Heart right ventricle (tissue), 16 donors: ENCODE measurements around the gene C5orf58. TPM values are rescaled to one million over a fixed set of nuclear protein-coding genes. Genes with fewer than 3 reads are reported as not detected.

Source experiments
- ATAC-seq, 8 donors: fragments of 200-7000 bp; cut with Tn5 transposase; one replicate each; pipeline ENCODE4 v1.9.1; 2020; ENCODE audit warnings: mild to moderate bottlenecking in 8 of 8, moderate library complexity in 8 of 8, moderate number of reproducible peaks in 1 of 8
- DNase-seq, 2 donors: peaks; one replicate each; pipeline ENCODE4 v3.0.0-alpha.2; 2020
- H3K27ac ChIP-seq, 10 donors: fragments of 200-600 bp; sonication (generic) in 2 of 10; one replicate each; pipeline versions ENCODE4 v1.5.0 to v1.8.0; 2020 to 2022; ENCODE audit warnings: mild to moderate bottlenecking in 3 of 10
- H3K27me3 ChIP-seq, 7 donors: fragments of 200-600 bp; one replicate each; pipeline ENCODE4 v1.8.0; 2021 to 2022; ENCODE audit warnings: mild to moderate bottlenecking in 2 of 7
- H3K36me3 ChIP-seq, 9 donors: fragments of 200-600 bp; sonication (generic) in 1 of 9; one replicate each; pipeline versions ENCODE4 v1.5.0 to v1.8.0; 2020 to 2022; ENCODE audit warnings: mild to moderate bottlenecking in 2 of 9
- H3K4me1 ChIP-seq, 9 donors: fragments of 200-600 bp; sonication (generic) in 1 of 9; one replicate each; pipeline versions ENCODE4 v1.5.0 to v1.8.0; 2020 to 2022; ENCODE audit warnings: mild to moderate bottlenecking in 4 of 9
- H3K4me3 ChIP-seq, 10 donors: fragments of 200-600 bp; sonication (generic) in 2 of 10; one replicate each; pipeline versions ENCODE4 v1.5.0 to v1.8.0; 2020 to 2022; ENCODE audit warnings: mild to moderate bottlenecking in 7 of 10, moderate library complexity in 2 of 10
- H3K9me3 ChIP-seq, 11 donors: fragments of 200-600 bp in 10 of 11; sonication (generic) in 2 of 11; one replicate each; pipeline versions ENCODE4 v1.5.0 to v1.8.0; 2013 to 2022; ENCODE audit warnings: mild to moderate bottlenecking in 2 of 11, control low read depth in 1 of 11, moderate library complexity in 1 of 11
- WGBS, 2 donors: extraction: QIAGEN DNeasy Blood & Tissue Kit; methylation state at CpG; one replicate each; pipeline ENCODE4 v1.1.7; 2013; ENCODE audit warnings: inconsistent platforms in 1 of 2; 5-methylcytosine and 5-hydroxymethylcytosine counted together
- intact Hi-C, 10 donors: fragments of 100-400 bp; cut with DNase I; formaldehyde crosslinking; loops; one replicate each; pipeline versions ENCODE4 v1.11.1 to v1.14.2; 2022
- polyA plus RNA-seq, 2 donors: library from polyadenylated mRNA; stranded (reverse); fragments of 200-250 nt; gene quantifications; one replicate each; pipeline ENCODE4 v1.2.3, GENCODE V29; 2013
- total RNA-seq, 10 donors: library from RNA; stranded (reverse); fragmentation: NEBNext Ultra II Directional in 3 of 10; extraction: Animal tissue kit (Norgen Biotek cat#: 25700) in 3 of 10; gene quantifications; one replicate each; pipeline versions ENCODE4 v1.2.1 to v1.2.4, GENCODE V29; 2021 to 2023
- TF ChIP-seq, protein P1 (sequence below), 9 donors: fragments of 200-600 bp; sonication (generic) in 2 of 9; IDR thresholded peaks; one replicate each; pipeline versions ENCODE4 v1.5.0 to v1.8.0; 2021 to 2022; ENCODE audit warnings: antibody characterized with exemption in 9 of 9, mild to moderate bottlenecking in 5 of 9, moderate library complexity in 1 of 9
- donor health status: Arrhythmogenic right ventricular cardiomyopathy.
- donor health status: ischemic (EF 13 %, LVEDD 7.1; RV severe dilation, severe dysfunction).
- donor health status: healthy with polysubstance abuse.
- donor health status: DM: no; HTN: yes; CAD: no.
- donor health status: DM: no; HTN: no; CAD: no.
- donor health status: ischemic (EF 25% LVEDD 6.9; RV normal size, moderate dysfunction).
- donor health status: ischemic (EF 25% LVEDD 5.7; RV mildly dilated, moderate dysfunction).
- donor health status: healthy.
- donor health status: DM: yes; HTN: yes; CAD: no.
- donor health status: Ischemic cardiomyopathy.
- donor health status: ischemic (EF 35%, LVEDD 5.7; RV mildly dilated, moderate dysfunction).
- donor health status: nonischemic (EF 11% LVEDD 7.7; RV severe dilation, severe dysfunction).
- donor health status: DM: yes; HTN: yes; CAD: no.
- donor health status: PGD.
- donor health status: ischemic (EF 29% LVEDD 5.4; RV normal size, mild dysfunction).
- donor health status: nonischemic (EF 23%, LVEDD 6.1; RV moderate dilation, normal function).

The C5orf58 gene
- total and polyA plus RNA-seq, 12 donors: 0.56 to 1.1 TPM; not detected in 10

- H3K4me1 ChIP-seq: peaks cover 2 to 100% (median 25%) of the 10 kb centered on the region in 9 donors
- H3K27ac ChIP-seq: no peak overlapping the region
- intact Hi-C loops: no loop called here
- H3K9me3 ChIP-seq: peaks cover 0 to 28% (median 6%) of the 10 kb centered on the region in 11 donors
- DNase-seq: no peak
- no peak overlapping the region for H3K4me3 ChIP-seq
- H3K36me3 ChIP-seq: peaks cover 0 to 95% (median 0%) of the 10 kb centered on the region in 9 donors
- WGBS, 2 donors: 86 to 95% methylated on average over 2 of the region's 2 CpGs
- no peak for ATAC-seq
- TF ChIP-seq, protein P1, sequence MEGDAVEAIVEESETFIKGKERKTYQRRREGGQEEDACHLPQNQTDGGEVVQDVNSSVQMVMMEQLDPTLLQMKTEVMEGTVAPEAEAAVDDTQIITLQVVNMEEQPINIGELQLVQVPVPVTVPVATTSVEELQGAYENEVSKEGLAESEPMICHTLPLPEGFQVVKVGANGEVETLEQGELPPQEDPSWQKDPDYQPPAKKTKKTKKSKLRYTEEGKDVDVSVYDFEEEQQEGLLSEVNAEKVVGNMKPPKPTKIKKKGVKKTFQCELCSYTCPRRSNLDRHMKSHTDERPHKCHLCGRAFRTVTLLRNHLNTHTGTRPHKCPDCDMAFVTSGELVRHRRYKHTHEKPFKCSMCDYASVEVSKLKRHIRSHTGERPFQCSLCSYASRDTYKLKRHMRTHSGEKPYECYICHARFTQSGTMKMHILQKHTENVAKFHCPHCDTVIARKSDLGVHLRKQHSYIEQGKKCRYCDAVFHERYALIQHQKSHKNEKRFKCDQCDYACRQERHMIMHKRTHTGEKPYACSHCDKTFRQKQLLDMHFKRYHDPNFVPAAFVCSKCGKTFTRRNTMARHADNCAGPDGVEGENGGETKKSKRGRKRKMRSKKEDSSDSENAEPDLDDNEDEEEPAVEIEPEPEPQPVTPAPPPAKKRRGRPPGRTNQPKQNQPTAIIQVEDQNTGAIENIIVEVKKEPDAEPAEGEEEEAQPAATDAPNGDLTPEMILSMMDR (IDR thresholded peaks at IDR 0.05): no peak
- no peaks in the 10 kb centered on the region for H3K27me3 ChIP-seq
Observed at GRCh38 chr5:170284231-170284630, 51.4 kb downstream of the C5orf58 start.

DNA sequence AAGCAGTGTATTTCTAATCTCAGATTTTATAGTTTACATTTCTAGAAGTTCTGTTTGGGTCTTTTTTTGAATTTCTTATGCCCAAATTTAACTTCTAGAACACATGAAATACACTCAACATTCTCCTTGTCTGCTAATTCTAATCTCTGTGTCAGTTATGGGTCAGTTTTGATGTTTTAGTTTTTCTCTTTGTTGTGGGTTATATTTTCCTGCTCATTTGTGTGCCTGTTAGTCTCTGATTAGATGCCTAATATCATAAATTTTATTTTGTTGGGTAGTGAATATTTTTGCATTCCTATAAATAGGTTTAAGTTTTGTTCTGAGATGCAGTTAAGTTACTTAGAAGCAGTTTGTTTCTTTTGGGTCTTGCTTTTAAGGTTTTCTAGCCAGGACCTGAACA is 52.4 kb downstream of the C5orf58 start:
- H3K27me3 ChIP-seq: no peaks in the 10 kb centered on the region
- peak overlapping the region in 1 of 10 donors; percentile 37 for H3K27ac ChIP-seq
- intact Hi-C loops: loop anchor here in 1 of 10 donors (5.0 kb wide), 1 partner anchor 42 kb away; no protein-coding TSS in a partner anchor
- no peak for ATAC-seq
- H3K4me1 ChIP-seq: peaks cover 3 to 100% (median 18%) of the 10 kb centered on the region in 9 donors
- H3K4me3 ChIP-seq: no peak overlapping the region
- TF ChIP-seq, protein P1 (IDR thresholded peaks at IDR 0.05): no peak
- no peak for DNase-seq
- H3K9me3 ChIP-seq: peaks cover 0 to 28% (median 6%) of the 10 kb centered on the region in 11 donors
- H3K36me3 ChIP-seq: peaks cover 0 to 95% (median 0%) of the 10 kb centered on the region in 9 donors

- 63 to 74% methylated on average over 3 of the region's 3 CpGs for WGBS, 2 donors
- peak overlapping the region in 1 of 10 donors; percentile 88 for H3K27ac ChIP-seq
Observed at GRCh38 chr5:170286386-170286925, 53.7 kb downstream of the C5orf58 start.

GRCh38 chr5:170287532-170287931 is 54.7 kb downstream of the C5orf58 start:
- Histone ChIP-seq H3K27me3 (no peaks in the 10 kb centered on the region), H3K36me3 (peaks cover 0 to 96% (median 0%) of the 10 kb centered on the region in 9 donors), H3K9me3 (peaks cover 0 to 28% (median 6%) of the 10 kb centered on the region in 11 donors), H3K4me3 (no peak overlapping the region), H3K4me1 (peaks cover 0 to 100% (median 13%) of the 10 kb centered on the region in 9 donors), H3K27ac (peak overlapping the region in 7 of 10 donors; percentile 52 to 88 (median 59))
- WGBS, 2 donors: 26 to 46% methylated on average over 1 of the region's 1 CpG
- DNase-seq (peak in 1 of 2 donors; percentile 76), ATAC-seq (peak; percentile 69 to 87 (median 80))
- TF ChIP-seq, protein P1 (IDR thresholded peaks at IDR 0.05): no peak
- intact Hi-C loops: loop anchor here in 1 of 10 donors (5.0 kb wide), 1 partner anchor 40 kb away; no protein-coding TSS in a partner anchor

More at GRCh38 chr5:170286386-170286925, 53.7 kb downstream of the C5orf58 start:
- intact Hi-C loops: loop anchor here in 1 of 10 donors (5.0 kb wide), 1 partner anchor 41 kb away; no protein-coding TSS in a partner anchor
- H3K4me3 ChIP-seq: no peak overlapping the region
- H3K36me3 ChIP-seq: peaks cover 0 to 93% (median 0%) of the 10 kb centered on the region in 9 donors
- ATAC-seq: no peak
- peaks cover 0 to 100% (median 13%) of the 10 kb centered on the region in 9 donors for H3K4me1 ChIP-seq
- H3K27me3 ChIP-seq: no peaks in the 10 kb centered on the region
- no peak for DNase-seq
- H3K9me3 ChIP-seq: peaks cover 0 to 28% (median 6%) of the 10 kb centered on the region in 11 donors
- TF ChIP-seq, protein P1 (IDR thresholded peaks at IDR 0.05): no peak
